MM.1S (cell line): Measurements from ENCODE around the gene RYR2.

Experiments
- CTCF ChIP-seq: fragments of 300-600 bp; sonication (generic); IDR thresholded peaks from 2 replicates; pipeline ENCODE4 v1.5.1; 2016; ENCODE audit warnings: antibody characterized with exemption, low read length, mixed read lengths
- EZH2 ChIP-seq: fragments of 300-600 bp; sonication (generic); optimal IDR thresholded peaks from 2 replicates; pipeline ENCODE3; 2017; ENCODE audit warnings: low read depth, mild to moderate bottlenecking, antibody characterized with exemption, low read length, mixed read lengths
- EZH2phosphoT487 ChIP-seq: fragments of 300-600 bp; sonication (generic); IDR thresholded peaks from 2 replicates; pipeline ENCODE4 v1.6.1; 2018; ENCODE audit warnings: antibody characterized with exemption, low read length

- TF ChIP-seq CTCF (no peak), EZH2 (no peak), EZH2phosphoT487 (no peak)
These were observed 429.4 kb downstream of the RYR2 start for GRCh38 chr1:237471377-237471776.
